Parietal lobe (tissue), 1 donor: Measurements from ENCODE around the gene LYSMD2. TPM values are rescaled to one million over a fixed set of nuclear protein-coding genes. Genes with fewer than 3 reads are reported as not detected.

Experiments used
- total RNA-seq: library from RNA; depleted of rRNA; stranded (reverse); fragments of >200 nt; gene quantifications from one replicate; pipeline ENCODE4 v1.2.3, GENCODE V29; 2014

The LYSMD2 gene, protein sequence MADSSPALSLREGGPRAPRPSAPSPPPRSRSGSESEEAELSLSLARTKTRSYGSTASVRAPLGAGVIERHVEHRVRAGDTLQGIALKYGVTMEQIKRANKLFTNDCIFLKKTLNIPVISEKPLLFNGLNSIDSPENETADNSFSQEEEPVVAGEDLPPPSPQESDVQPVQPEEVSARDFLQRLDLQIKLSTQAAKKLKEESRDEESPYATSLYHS
- total RNA-seq: 16.6 TPM

DNA sequence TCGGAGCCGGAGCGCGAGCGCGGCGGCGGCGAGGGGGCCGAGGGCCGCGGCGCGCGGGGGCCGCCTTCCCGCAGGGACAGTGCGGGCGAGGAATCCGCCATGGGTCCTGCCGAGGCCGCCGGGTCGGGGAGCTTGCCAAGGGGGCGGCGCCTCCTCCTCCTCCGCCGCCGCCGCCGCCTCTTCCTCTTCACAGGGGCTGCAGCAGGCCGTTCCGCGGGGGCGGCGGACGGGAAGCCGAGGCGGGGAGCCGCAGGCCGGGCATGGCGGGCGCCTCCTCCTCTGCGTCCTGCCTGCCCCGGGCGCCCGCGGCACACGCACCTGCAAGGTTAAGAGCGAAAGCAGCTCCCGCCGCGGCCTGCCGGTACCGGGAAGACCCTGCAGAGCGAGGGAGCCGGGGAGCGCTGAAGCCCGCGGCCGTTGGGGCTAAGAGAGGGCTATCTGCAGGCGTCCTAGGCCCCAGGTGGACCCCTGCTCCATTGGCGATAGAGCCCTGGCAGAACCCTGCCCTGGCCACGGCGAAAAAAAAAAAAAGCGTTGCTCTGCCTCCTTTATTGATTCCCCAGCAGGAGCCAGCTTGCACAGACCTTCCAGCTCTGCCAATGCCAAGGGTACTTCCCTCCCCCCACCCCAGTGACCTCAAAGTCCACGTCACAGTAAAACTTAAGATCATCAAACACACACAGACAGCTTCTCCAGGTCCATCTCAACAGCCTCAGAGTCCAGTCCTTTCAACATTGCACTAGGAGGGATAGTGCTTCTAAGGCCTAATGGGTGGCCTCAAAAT lies at the start of gene LYSMD2:
LYSMD2 (minus strand) TSS at position 134 of the 784 bp plus-strand sequence; CDS start at position 101, 33 bp downstream.

DNA sequence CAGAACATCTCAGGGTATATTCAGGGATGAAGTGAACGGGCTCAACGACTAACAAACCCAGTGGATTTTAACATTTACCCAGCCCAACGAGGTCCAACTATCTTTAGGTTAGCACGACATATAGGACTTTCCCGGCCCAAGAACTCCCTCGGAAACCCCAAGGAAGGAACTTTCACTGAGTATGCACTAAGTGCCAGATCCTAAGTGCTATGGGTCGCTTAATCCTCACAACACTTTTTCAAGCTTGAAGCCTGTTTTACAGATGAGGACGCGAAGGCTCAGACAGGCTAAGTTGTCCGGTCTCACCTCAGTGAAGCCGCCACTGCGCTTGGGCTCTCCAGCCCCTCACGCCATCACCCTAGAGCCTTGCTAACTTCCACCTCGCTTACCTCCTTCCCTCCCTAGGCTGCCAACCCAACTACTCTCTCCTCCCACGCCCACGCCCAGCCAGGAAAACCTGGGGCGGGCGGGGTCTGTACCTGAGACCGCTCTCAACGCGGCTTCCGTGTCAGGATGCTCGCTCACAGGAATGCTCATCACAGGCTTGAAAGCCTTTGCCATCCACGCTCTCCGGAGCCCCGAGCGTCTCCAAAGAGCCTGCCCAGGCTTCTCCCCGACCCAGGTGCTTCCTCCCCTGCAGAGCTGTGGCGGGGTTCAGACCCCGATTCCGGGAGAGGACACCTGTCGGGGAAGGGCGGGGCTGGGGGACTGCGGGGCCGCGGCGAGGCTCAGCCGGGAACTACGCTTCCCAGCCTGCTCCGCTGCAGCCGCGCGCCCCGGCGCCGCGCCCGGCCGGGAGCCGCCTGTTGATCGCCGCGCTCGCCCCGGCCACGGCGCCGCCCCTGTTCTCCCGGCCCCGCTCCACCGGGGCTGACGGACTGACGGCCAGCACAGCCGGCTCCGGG lies 13.6 kb upstream of the LYSMD2 start, which contains the start of gene TMOD2:
TMOD2 (plus strand) TSS at position 806 of the 905 bp plus-strand sequence. CDS start 14,845 bp downstream, outside the sequence.

DNA sequence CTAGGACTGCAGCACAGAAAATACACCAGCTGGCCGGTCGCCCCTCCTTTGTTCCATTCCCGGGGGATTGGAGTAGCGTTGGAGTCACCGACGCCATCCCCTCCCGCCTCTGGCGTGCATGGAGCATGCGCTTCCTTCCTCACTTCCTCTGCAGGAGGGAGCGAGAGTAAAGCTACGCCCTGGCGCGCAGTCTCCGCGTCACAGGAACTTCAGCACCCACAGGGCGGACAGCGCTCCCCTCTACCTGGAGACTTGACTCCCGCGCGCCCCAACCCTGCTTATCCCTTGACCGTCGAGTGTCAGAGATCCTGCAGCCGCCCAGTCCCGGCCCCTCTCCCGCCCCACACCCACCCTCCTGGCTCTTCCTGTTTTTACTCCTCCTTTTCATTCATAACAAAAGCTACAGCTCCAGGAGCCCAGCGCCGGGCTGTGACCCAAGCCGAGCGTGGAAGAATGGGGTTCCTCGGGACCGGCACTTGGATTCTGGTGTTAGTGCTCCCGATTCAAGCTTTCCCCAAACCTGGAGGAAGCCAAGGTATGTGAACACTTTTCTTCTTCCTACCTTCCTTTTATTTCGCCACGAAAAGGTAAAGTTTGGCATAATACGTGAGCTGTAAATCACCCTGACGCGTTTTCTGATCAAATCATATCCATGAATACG lies 56.0 kb downstream of the LYSMD2 start, which contains the start of gene SCG3:
SCG3 (plus strand) TSS at position 201 of the 661 bp plus-strand sequence; CDS start at position 454, 253 bp downstream.

Other genes with a start within 250 kb of the LYSMD2 start
- gene DMXL2, start 114.9 kb downstream of the LYSMD2 start, total RNA-seq: 202 TPM
- 52.9 TPM for gene SCG3, start 56.2 kb downstream of the LYSMD2 start, total RNA-seq
- gene TMOD2, start 13.9 kb upstream of the LYSMD2 start, total RNA-seq: 232 TPM
- 35.1 TPM for gene TMOD3, start 92.0 kb upstream of the LYSMD2 start, total RNA-seq
- gene LEO1, start 234.1 kb upstream of the LYSMD2 start, total RNA-seq: 62.0 TPM